Stimulated activated memory B cell treated with anti-CD40 and anti-IgM and Interleukin-4, amounts not matched to agents 10 μg/mL and 1 μg/mL and 100 μg/mL, for 72 hours (primary cell): ENCODE results near the gene FCER1A.
"Not testable (repeated sequence)": the region's sequence is repeated elsewhere in the genome, so short reads cannot be mapped to it uniquely, and the experiment has no call there.

ENCODE experiments used
- ATAC-seq: fragments of 150-1000 bp; cut with Tn5 transposase; 2 replicates; pipeline ENCODE4 v1.10.0; 2021
- H3K27ac Mint-ChIP-seq: one replicate; pipeline ENCODE4 v1.8.0; 2022; ENCODE audit warnings: mild to moderate bottlenecking, mixed read lengths
- H3K27me3 Mint-ChIP-seq: one replicate; pipeline ENCODE4 v1.8.0; 2022; ENCODE audit warnings: mixed read lengths
- H3K36me3 Mint-ChIP-seq: one replicate; pipeline ENCODE4 v1.8.0; 2022; ENCODE audit warnings: mixed read lengths
- H3K4me1 Mint-ChIP-seq: one replicate; pipeline ENCODE4 v1.8.0; 2022; ENCODE audit warnings: mixed read lengths
- H3K4me3 Mint-ChIP-seq: one replicate; pipeline ENCODE4 v1.8.0; 2022; ENCODE audit warnings: mild to moderate bottlenecking, moderate library complexity, mixed read lengths
- H3K9me3 Mint-ChIP-seq: one replicate; pipeline ENCODE4 v1.8.0; 2022; ENCODE audit warnings: mixed read lengths

The FCER1A gene

DNA sequence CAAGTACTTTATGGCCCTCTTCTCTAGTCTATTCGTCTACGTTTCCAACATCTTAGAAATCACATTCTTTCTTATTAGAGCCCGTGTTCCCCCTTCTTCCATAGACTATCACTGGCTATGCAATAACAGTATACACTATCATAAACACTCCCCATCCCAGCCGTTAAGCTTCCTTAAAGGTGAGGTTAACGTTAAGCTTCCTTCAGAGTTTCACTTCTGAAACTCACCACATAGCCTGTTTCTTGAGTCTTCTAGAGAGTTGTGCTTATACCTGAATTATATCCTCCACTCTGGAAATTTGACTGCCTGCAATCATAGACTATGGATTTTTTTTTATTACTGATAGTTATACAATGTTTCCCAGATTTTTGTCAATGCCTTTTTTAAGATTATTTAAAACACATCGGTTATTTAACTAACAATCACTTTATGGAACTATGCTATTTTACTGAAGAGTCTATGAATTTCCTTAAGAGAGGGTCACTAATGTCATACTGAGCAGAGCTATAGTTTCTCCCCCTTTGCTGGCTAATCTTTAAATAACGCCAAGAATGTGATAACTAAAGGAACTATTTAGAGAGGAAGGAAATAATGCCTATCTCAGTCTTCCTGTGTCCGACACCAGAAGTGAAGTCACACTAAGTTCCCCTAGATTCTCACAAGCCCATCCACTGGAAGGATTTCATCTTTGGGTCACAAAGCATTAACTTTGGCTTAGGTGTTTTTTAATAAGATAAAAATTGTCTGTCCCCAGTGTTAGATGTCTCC is 16.8 kb downstream of the FCER1A start:
- ATAC-seq: no peak
- Mint-ChIP-seq H3K4me1 (peaks cover 13% of the 10 kb centered on the region), H3K4me3 (no peak overlapping the region), H3K27ac (no peak overlapping the region), H3K9me3 (peaks cover 4% of the 10 kb centered on the region), H3K36me3 (no peaks in the 10 kb centered on the region), H3K27me3 (peaks cover 42% of the 10 kb centered on the region)

GRCh38 chr1:159334797-159335196 is 32.7 kb downstream of the FCER1A start:
- ATAC-seq: no peak
- no peaks in the 10 kb centered on the region for H3K4me1 Mint-ChIP-seq
- H3K27ac Mint-ChIP-seq: no peak overlapping the region
- H3K4me3 Mint-ChIP-seq: no peak overlapping the region
- H3K36me3 Mint-ChIP-seq: no peaks in the 10 kb centered on the region
- H3K9me3 Mint-ChIP-seq: peaks cover 7% of the 10 kb centered on the region
- peaks cover 28% of the 10 kb centered on the region for H3K27me3 Mint-ChIP-seq

DNA sequence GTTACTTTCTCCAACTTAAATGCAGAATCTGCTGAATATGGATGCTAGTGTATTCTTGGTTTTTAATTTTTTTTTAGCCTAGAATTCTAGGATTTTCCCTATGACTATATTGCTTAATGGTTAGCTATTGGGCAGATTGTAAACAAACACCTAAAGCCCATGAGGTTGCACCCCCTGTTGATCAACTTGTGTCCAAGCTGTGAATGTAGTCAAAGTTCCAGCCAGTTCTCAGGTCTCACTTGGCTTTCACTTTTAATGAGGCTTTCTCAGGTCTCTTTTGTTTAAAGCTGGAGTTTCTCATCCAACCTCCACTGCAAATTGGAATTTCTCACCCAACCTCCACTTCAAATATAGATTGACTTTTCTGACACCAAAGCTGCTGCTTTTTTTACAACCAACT is 35.9 kb downstream of the FCER1A start:
- no peaks in the 10 kb centered on the region for H3K36me3 Mint-ChIP-seq

DNA sequence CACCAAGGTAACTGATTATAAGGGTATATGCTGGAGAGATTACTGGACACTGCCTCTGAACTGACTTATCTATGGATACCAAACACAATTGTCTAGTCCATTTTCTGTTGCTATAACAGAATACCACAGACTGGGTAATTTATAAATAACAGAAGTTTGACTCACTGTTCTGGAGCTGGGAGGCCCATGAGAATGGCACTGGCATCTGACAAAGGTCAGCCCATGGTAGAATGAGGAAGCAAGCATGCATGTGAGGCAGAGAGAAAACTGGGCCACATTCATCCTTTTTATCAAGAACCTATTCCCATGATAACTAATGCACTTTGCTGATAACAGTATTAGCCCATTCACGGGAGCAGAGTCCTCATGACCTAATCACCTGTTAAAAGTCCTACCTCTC is 37.4 kb downstream of the FCER1A start:
- peaks cover 28% of the 10 kb centered on the region for H3K27me3 Mint-ChIP-seq
- H3K36me3 Mint-ChIP-seq: no peaks in the 10 kb centered on the region
- no peak overlapping the region for H3K4me3 Mint-ChIP-seq
- no peak for ATAC-seq
- H3K9me3 Mint-ChIP-seq: peaks cover 7% of the 10 kb centered on the region
- H3K27ac Mint-ChIP-seq: no peak overlapping the region
- H3K4me1 Mint-ChIP-seq: no peaks in the 10 kb centered on the region

More for the DNA sequence above, 35.9 kb downstream of the FCER1A start:
- no peak for ATAC-seq
- peaks cover 7% of the 10 kb centered on the region for H3K9me3 Mint-ChIP-seq
- H3K4me3 Mint-ChIP-seq: no peak overlapping the region
- peaks cover 28% of the 10 kb centered on the region for H3K27me3 Mint-ChIP-seq
- H3K4me1 Mint-ChIP-seq: no peaks in the 10 kb centered on the region
- no peak overlapping the region for H3K27ac Mint-ChIP-seq

- peaks cover 34% of the 10 kb centered on the region for H3K27me3 Mint-ChIP-seq
- H3K4me3 Mint-ChIP-seq: no peak overlapping the region
- no peak for ATAC-seq
- H3K4me1 Mint-ChIP-seq: no peaks in the 10 kb centered on the region
- no peaks in the 10 kb centered on the region for H3K36me3 Mint-ChIP-seq
- H3K27ac Mint-ChIP-seq: no peak overlapping the region
- H3K9me3 Mint-ChIP-seq: peaks cover 4% of the 10 kb centered on the region
Measured at GRCh38 chr1:159341736-159342135, 39.6 kb downstream of the FCER1A start.

GRCh38 chr1:159342761-159343425 is 40.8 kb downstream of the FCER1A start:
- Mint-ChIP-seq H3K27me3 (peaks cover 30% of the 10 kb centered on the region), H3K9me3 (peaks cover under 1% of the 10 kb centered on the region), H3K4me1 (no peaks in the 10 kb centered on the region), H3K4me3 (no peak overlapping the region), H3K27ac (no peak overlapping the region), H3K36me3 (no peaks in the 10 kb centered on the region)
- no peak for ATAC-seq

- not testable (repeated sequence) for H3K4me1 Mint-ChIP-seq, H3K36me3 Mint-ChIP-seq, ATAC-seq, H3K27ac Mint-ChIP-seq, H3K9me3 Mint-ChIP-seq, H3K4me3 Mint-ChIP-seq
- H3K27me3 Mint-ChIP-seq: peaks cover 51% of the 10 kb centered on the region
Measured at GRCh38 chr1:159349374-159349773, 47.2 kb downstream of the FCER1A start.

DNA sequence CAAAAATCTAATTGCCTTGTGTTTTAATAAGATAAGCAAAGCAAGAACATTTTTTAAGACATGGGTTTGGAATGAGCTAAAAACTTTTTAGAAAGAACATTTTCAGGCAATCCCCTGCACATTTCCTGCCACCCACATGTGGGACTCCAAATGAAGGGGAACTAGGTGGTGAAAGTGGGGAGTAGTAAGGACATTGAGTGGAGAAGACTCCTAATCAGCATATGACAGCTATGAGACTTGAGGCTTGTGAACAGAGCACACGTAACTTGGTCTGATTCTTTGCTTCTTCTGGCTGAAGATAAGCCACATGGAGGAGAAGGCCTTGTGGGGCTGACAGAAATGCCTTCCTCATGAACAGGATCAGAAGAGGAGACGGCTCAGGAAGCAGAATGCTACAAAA is 50.3 kb downstream of the FCER1A start:
- no peak for ATAC-seq
- Mint-ChIP-seq H3K4me3 (no peak overlapping the region), H3K9me3 (peaks cover 12% of the 10 kb centered on the region), H3K27me3 (peaks cover 63% of the 10 kb centered on the region), H3K36me3 (no peaks in the 10 kb centered on the region), H3K4me1 (no peaks in the 10 kb centered on the region), H3K27ac (no peak overlapping the region)
